Parathyroid adenoma (tissue), 2 donors: Measurements from ENCODE around the gene AVPI1.
"Not testable (repeated sequence)": the region's sequence is repeated elsewhere in the genome, so short reads cannot be mapped to it uniquely, and the experiment has no call there.

Experiments used
- H2AFZ ChIP-seq: fragments of 300-600 bp; sonication (generic); one replicate; pipeline ENCODE4 v1.7.0; 2017; ENCODE audit warnings: antibody characterized with exemption, mild to moderate bottlenecking
- H3K27ac ChIP-seq: fragments of 300-600 bp; sonication (generic); one replicate; pipeline ENCODE4 v1.7.0; 2017
- H3K27me3 ChIP-seq: fragments of 300-600 bp; sonication (generic); one replicate; pipeline ENCODE4 v1.7.0; 2017; ENCODE audit warnings: low read length; ENCODE audit not compliant: control insufficient read depth, insufficient read depth
- H3K36me3 ChIP-seq: fragments of 300-600 bp; sonication (generic); one replicate; pipeline ENCODE4 v1.7.0; 2017; ENCODE audit warnings: low read length; ENCODE audit not compliant: control insufficient read depth, insufficient read depth
- H3K4me1 ChIP-seq: fragments of 300-600 bp; sonication (generic); one replicate; pipeline ENCODE4 v1.7.0; 2017; ENCODE audit warnings: control low read depth
- H3K4me2 ChIP-seq: fragments of 300-600 bp; sonication (generic); one replicate; pipeline ENCODE4 v1.7.0; 2017; ENCODE audit warnings: low read length
- H3K4me3 ChIP-seq: fragments of 300-600 bp; sonication (generic); one replicate; pipeline ENCODE4 v1.7.0; 2017; ENCODE audit warnings: low read depth, low read length
- H3K79me2 ChIP-seq: fragments of 300-600 bp; sonication (generic); one replicate; pipeline ENCODE4 v1.7.0; 2017; ENCODE audit warnings: control low read depth
- H3K9ac ChIP-seq: fragments of 300-600 bp; sonication (generic); one replicate; pipeline ENCODE4 v1.7.0; 2017; ENCODE audit warnings: mild to moderate bottlenecking
- H3K9me3 ChIP-seq: fragments of 300-600 bp; sonication (generic); one replicate; pipeline ENCODE4 v1.7.0; 2017; ENCODE audit warnings: low read length; ENCODE audit not compliant: control insufficient read depth
- CTCF ChIP-seq: fragments of 300-600 bp; sonication (generic); IDR thresholded peaks from one replicate; pipeline ENCODE4 v1.7.0; 2017; ENCODE audit warnings: antibody characterized with exemption, mild to moderate bottlenecking
- donor health status: primary hyperparathyroidism.

AVPI1 gene

GRCh38 chr10:97640174-97640867 is 46.7 kb downstream of the AVPI1 start, which contains the start of gene PI4K2A:
Gene PI4K2A (plus strand): TSS chr10:97640671. CDS start chr10:97640743, 72 bp downstream.
- H3K36me3 ChIP-seq = no peaks in the 10 kb centered on the region
- peaks cover 10% of the 10 kb centered on the region for H3K4me1 ChIP-seq
- peak within 1 kb of the TSS; percentile 86 for H3K4me2 ChIP-seq
- no peaks in the 10 kb centered on the region for H3K27me3 ChIP-seq
- H3K27ac ChIP-seq = peak within 1 kb of the TSS; percentile 64
- H3K9ac ChIP-seq = peak within 1 kb of the TSS; percentile 63
- no peaks in the 10 kb centered on the region for H3K9me3 ChIP-seq
- TF ChIP-seq CTCF = no peak
- H3K79me2 ChIP-seq = peaks cover 30% of the 10 kb centered on the region
- peak within 1 kb of the TSS; percentile 72 for H2AFZ ChIP-seq
- H3K4me3 ChIP-seq = peak within 1 kb of the TSS; percentile 75

- peaks cover 10% of the 10 kb centered on the region for H3K4me1 ChIP-seq
- not testable (repeated sequence) for H3K27me3 ChIP-seq, H3K9me3 ChIP-seq, H3K27ac ChIP-seq, H3K4me2 ChIP-seq, H3K36me3 ChIP-seq, H3K9ac ChIP-seq, H3K4me3 ChIP-seq
- H2AFZ ChIP-seq = peak overlapping the region; percentile 23
- H3K79me2 ChIP-seq = peaks cover 22% of the 10 kb centered on the region
Measured at GRCh38 chr10:97639090-97639489, 48.0 kb downstream of the AVPI1 start.

- no peak for TF ChIP-seq CTCF
- H3K36me3 ChIP-seq = no peaks in the 10 kb centered on the region
- peaks cover 11% of the 10 kb centered on the region for H3K79me2 ChIP-seq
- peaks cover 5% of the 10 kb centered on the region for H3K4me1 ChIP-seq
- no peaks in the 10 kb centered on the region for H3K27me3 ChIP-seq
- H3K27ac ChIP-seq = no peak overlapping the region
- no peak overlapping the region for H3K9ac ChIP-seq
- H3K9me3 ChIP-seq = no peaks in the 10 kb centered on the region
- no peak overlapping the region for H2AFZ ChIP-seq
- H3K4me2 ChIP-seq = no peak overlapping the region
- no peak overlapping the region for H3K4me3 ChIP-seq
Measured at GRCh38 chr10:97635577-97635976, 51.5 kb downstream of the AVPI1 start.

- peak; percentile 15 for TF ChIP-seq CTCF
- peak overlapping the region; percentile 68 for H3K4me2 ChIP-seq
- H3K27me3 ChIP-seq = no peaks in the 10 kb centered on the region
- H3K79me2 ChIP-seq = peaks cover 11% of the 10 kb centered on the region
- H3K9me3 ChIP-seq = no peaks in the 10 kb centered on the region
- H3K4me3 ChIP-seq = peak overlapping the region; percentile 84
- H3K9ac ChIP-seq = no peak overlapping the region
- peaks cover 5% of the 10 kb centered on the region for H3K4me1 ChIP-seq
- no peaks in the 10 kb centered on the region for H3K36me3 ChIP-seq
- H3K27ac ChIP-seq = peak overlapping the region; percentile 88
- peak overlapping the region; percentile 100 for H2AFZ ChIP-seq
Measured at GRCh38 chr10:97633921-97634320, 53.1 kb downstream of the AVPI1 start.

GRCh38 chr10:97632949-97633884 is 53.8 kb downstream of the AVPI1 start, which contains the start of gene MORN4:
Gene MORN4 (minus strand): TSS chr10:97633500. CDS start chr10:97619653, 13,847 bp downstream.
- H3K4me2 ChIP-seq = peak within 1 kb of the TSS; percentile 68
- peak within 1 kb of the TSS; percentile 84 for H3K4me3 ChIP-seq
- no peaks in the 10 kb centered on the region for H3K27me3 ChIP-seq
- H3K27ac ChIP-seq = peak within 1 kb of the TSS; percentile 88
- H3K4me1 ChIP-seq = peaks cover 5% of the 10 kb centered on the region
- TF ChIP-seq CTCF = no peak
- H2AFZ ChIP-seq = peak within 1 kb of the TSS; percentile 100
- peaks cover 11% of the 10 kb centered on the region for H3K79me2 ChIP-seq
- H3K9me3 ChIP-seq = no peaks in the 10 kb centered on the region
- H3K36me3 ChIP-seq = no peaks in the 10 kb centered on the region
- peak within 1 kb of the TSS; percentile 58 for H3K9ac ChIP-seq
